Measurements from ENCODE around the gene ATP8A2. TPM values are rescaled to one million over a fixed set of nuclear protein-coding genes. Genes with fewer than 3 reads are reported as not detected.

ATP8A2 gene
- total RNA-seq, 4 donors from 2014 or later = 0.20 to 1.1 (median 0.59) TPM

GRCh38 chr13:25397763-25398162 lies 26.0 kb downstream of the ATP8A2 start:
- TF ChIP-seq CTCF (IDR thresholded peaks at IDR 0.05) (no peak), POLR2A (IDR thresholded peaks at IDR 0.05) (no peak), POLR2AphosphoS5 (IDR thresholded peaks at IDR 0.05) (no peak), EP300 (IDR thresholded peaks at IDR 0.05; ENCODE audit: low read depth) (no peak)
- intact Hi-C loops (cut with DNase I; ENCODE audit: low total_unique reads) = no loop called here
- WGBS, 2 donors (ENCODE audit: low coverage in 1 of 2) = 86 to 88% methylated on average over 1 of the region's 1 CpG
- no peaks in the 10 kb centered on the region for H3K9me3 ChIP-seq
- H3K4me3 ChIP-seq = no peak overlapping the region
- no peaks in the 10 kb centered on the region for H3K4me1 ChIP-seq
- no peaks in the 10 kb centered on the region for H3K36me3 ChIP-seq
- H3K27ac ChIP-seq = no peak overlapping the region
- H3K27me3 ChIP-seq = no peaks in the 10 kb centered on the region
- no peak for DNase-seq
- in situ Hi-C loops (cut with MboI; ENCODE audit: low pct_ligation_motif_present in 1 of 4, low pct_unique_long_range_greater_than_20kb in 1 of 4, low sequenced_read_pairs in 3 of 4) = no loop called here

GRCh38 chr13:25400925-25401324 lies 29.2 kb downstream of the ATP8A2 start:
- TF ChIP-seq POLR2A (IDR thresholded peaks at IDR 0.05) (no peak), EP300 (IDR thresholded peaks at IDR 0.05; ENCODE audit: low read depth) (no peak), POLR2AphosphoS5 (IDR thresholded peaks at IDR 0.05) (no peak), CTCF (IDR thresholded peaks at IDR 0.05) (no peak)
- intact Hi-C loops (cut with DNase I; ENCODE audit: low total_unique reads) = no loop called here
- Histone ChIP-seq H3K4me1 (no peaks in the 10 kb centered on the region), H3K36me3 (no peaks in the 10 kb centered on the region), H3K27ac (no peak overlapping the region), H3K27me3 (no peaks in the 10 kb centered on the region), H3K9me3 (no peaks in the 10 kb centered on the region), H3K4me3 (no peak overlapping the region)
- WGBS, 2 donors (ENCODE audit: low coverage in 1 of 2) = 61 to 65% methylated on average over 6 of the region's 6 CpGs
- in situ Hi-C loops (cut with MboI; ENCODE audit: low pct_ligation_motif_present in 1 of 4, low pct_unique_long_range_greater_than_20kb in 1 of 4, low sequenced_read_pairs in 3 of 4) = no loop called here
- DNase-seq = no peak

- TF ChIP-seq CTCF (IDR thresholded peaks at IDR 0.05) (no peak), EP300 (IDR thresholded peaks at IDR 0.05; ENCODE audit: low read depth) (no peak)
- 85 to 88% methylated on average over 6 to 7 of the region's 7 CpGs for WGBS, 2 donors (ENCODE audit: low coverage in 1 of 2)
These were observed 30.2 kb downstream of the ATP8A2 start for GRCh38 chr13:25401958-25402357.

GRCh38 chr13:25406377-25406776 lies 34.6 kb downstream of the ATP8A2 start:
- Histone ChIP-seq H3K4me3 (no peak overlapping the region), H3K4me1 (no peaks in the 10 kb centered on the region), H3K36me3 (no peaks in the 10 kb centered on the region), H3K9me3 (no peaks in the 10 kb centered on the region), H3K27ac (no peak overlapping the region), H3K27me3 (no peaks in the 10 kb centered on the region)
- TF ChIP-seq CTCF (IDR thresholded peaks at IDR 0.05) (no peak), POLR2A (IDR thresholded peaks at IDR 0.05) (no peak), EP300 (IDR thresholded peaks at IDR 0.05; ENCODE audit: low read depth) (no peak), POLR2AphosphoS5 (IDR thresholded peaks at IDR 0.05) (no peak)
- DNase-seq = no peak
- WGBS, 2 donors (ENCODE audit: low coverage in 1 of 2) = 63 to 83% methylated on average over 1 of the region's 1 CpG
- in situ Hi-C loops (cut with MboI; ENCODE audit: low pct_ligation_motif_present in 1 of 4, low pct_unique_long_range_greater_than_20kb in 1 of 4, low sequenced_read_pairs in 3 of 4) = no loop called here
- intact Hi-C loops (cut with DNase I; ENCODE audit: low total_unique reads) = no loop called here

More at GRCh38 chr13:25401958-25402357, 30.2 kb downstream of the ATP8A2 start:
- in situ Hi-C loops (cut with MboI; ENCODE audit: low pct_ligation_motif_present in 1 of 4, low pct_unique_long_range_greater_than_20kb in 1 of 4, low sequenced_read_pairs in 3 of 4) (no loop called here), intact Hi-C loops (cut with DNase I; ENCODE audit: low total_unique reads) (no loop called here)
- no peak for DNase-seq
- H3K4me1 ChIP-seq = no peaks in the 10 kb centered on the region
- H3K27me3 ChIP-seq = no peaks in the 10 kb centered on the region
- no peaks in the 10 kb centered on the region for H3K36me3 ChIP-seq
- no peaks in the 10 kb centered on the region for H3K9me3 ChIP-seq
- no peak overlapping the region for H3K27ac ChIP-seq
- H3K4me3 ChIP-seq = no peak overlapping the region

Data from transverse colon (tissue), 4 donors.